ENCODE measurements around the gene CCDC110. TPM values are rescaled to one million over a fixed set of nuclear protein-coding genes. Genes with fewer than 3 reads are reported as not detected.

Gene CCDC110
- total RNA-seq, 1 experiment from 2014 or later: not detected

DNA sequence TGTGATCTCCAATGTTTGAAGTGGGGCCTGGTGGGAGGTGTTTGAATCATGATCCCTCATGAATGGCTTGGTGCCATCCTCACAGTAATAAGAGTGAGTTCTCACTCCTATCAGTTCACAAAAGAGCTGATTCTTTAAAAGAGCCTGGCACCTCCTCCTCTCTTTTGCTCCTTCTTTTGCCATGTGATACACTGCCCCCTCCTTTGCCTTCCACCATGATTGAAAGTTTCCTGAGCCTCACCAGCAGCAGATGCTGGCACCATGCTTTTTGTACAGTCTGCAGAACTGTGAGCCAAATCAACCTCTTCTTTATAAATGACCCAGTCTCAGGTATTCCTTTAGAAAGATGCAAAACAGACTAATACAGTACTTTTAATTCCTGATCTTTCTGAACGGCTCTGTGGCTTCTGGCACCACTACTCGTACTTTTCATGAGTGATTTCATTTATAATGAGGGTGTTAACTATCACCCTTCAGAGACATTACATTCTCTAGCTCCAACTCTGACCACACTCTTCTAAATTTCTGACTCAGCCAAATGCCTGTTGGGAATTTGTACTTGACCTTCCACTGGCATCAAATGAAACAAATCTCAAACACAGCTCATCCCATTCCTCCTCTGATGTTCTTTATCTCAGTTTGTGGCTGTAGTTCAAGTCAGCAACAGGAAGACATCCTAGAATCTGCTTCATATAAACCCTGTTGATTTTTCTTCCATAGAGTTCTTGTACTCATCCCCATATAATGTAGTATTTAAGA, 50.0 kb downstream of the CCDC110 start:
- no peak overlapping the region for H3K27ac Mint-ChIP-seq (ENCODE audit: unreplicated experiment)
- BruUV-seq (replicated peaks): no TSS peak
- intact Hi-C loops (cut with micrococcal nuclease; ENCODE audit: unreplicated experiment): no loop called here

DNA sequence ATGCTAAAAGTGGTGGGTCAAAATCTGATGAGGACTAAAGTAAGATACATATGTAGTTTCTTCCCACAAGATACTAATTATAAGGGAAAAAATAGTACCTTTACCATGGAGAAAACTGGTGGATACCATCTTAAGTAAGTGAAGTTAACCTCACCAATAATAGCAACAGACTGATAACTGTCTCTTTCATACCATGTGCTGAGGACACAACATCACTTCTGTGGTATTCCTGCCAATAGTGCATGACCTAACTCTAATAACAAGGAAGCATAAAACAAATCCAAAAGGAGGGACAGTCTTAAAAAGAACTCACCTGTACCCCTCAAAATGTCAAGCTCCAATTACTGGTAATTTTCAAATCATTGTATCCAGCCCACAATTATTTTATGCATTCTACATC, 54.6 kb downstream of the CCDC110 start:
- no peaks in the 10 kb centered on the region for H3K4me1 Mint-ChIP-seq (ENCODE audit: low read depth, unreplicated experiment)
- peaks cover 5% of the 10 kb centered on the region for H3K36me3 Mint-ChIP-seq (ENCODE audit: insufficient read depth, unreplicated experiment)
- H3K27me3 Mint-ChIP-seq (ENCODE audit: unreplicated experiment): no peaks in the 10 kb centered on the region
- no peak for TF ChIP-seq CTCF (IDR thresholded peaks at IDR 0.05; ENCODE audit: unreplicated experiment)
- intact Hi-C loops (cut with micrococcal nuclease; ENCODE audit: unreplicated experiment): no loop called here
- no TSS peak for BruUV-seq (replicated peaks)
- H3K27ac Mint-ChIP-seq (ENCODE audit: unreplicated experiment): no peak overlapping the region
- no peak overlapping the region for H3K4me3 Mint-ChIP-seq (ENCODE audit: low read depth, unreplicated experiment)
- H3K9me3 Mint-ChIP-seq (ENCODE audit: low read depth, unreplicated experiment): no peaks in the 10 kb centered on the region
- CTCF ChIA-PET: no interaction called here
- DNase-seq: no peak

More for the DNA sequence above, 50.0 kb downstream of the CCDC110 start:
- H3K9me3 Mint-ChIP-seq (ENCODE audit: low read depth, unreplicated experiment): no peaks in the 10 kb centered on the region
- DNase-seq: no peak
- H3K4me1 Mint-ChIP-seq (ENCODE audit: low read depth, unreplicated experiment): peaks cover 8% of the 10 kb centered on the region
- no peaks in the 10 kb centered on the region for H3K27me3 Mint-ChIP-seq (ENCODE audit: unreplicated experiment)
- TF ChIP-seq CTCF (IDR thresholded peaks at IDR 0.05; ENCODE audit: unreplicated experiment): no peak
- CTCF ChIA-PET: no interaction called here
- no peak overlapping the region for H3K4me3 Mint-ChIP-seq (ENCODE audit: low read depth, unreplicated experiment)
- H3K36me3 Mint-ChIP-seq (ENCODE audit: insufficient read depth, unreplicated experiment): peaks cover 24% of the 10 kb centered on the region

DNA sequence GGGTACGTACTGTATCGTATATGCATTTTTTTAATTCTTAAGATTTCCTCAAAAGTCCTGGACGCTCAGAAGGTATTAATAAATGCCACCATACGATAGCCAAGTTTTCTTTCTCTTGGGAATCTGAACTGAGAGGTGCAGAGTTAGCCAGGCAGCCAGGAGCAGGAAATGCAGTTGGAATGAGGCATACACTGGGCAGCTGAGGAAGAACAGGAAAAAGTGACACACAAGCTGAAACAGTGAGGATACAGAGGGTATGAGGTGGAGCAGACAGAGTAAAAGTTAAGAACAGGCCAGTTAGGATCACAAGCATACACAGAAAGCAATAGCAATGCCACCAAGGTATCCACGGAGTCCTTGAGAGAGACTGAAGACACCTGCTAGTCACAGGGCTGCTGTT, 59.1 kb downstream of the CCDC110 start:
- CTCF ChIA-PET: no interaction called here
- no peak for TF ChIP-seq CTCF (IDR thresholded peaks at IDR 0.05; ENCODE audit: unreplicated experiment)
- Mint-ChIP-seq H3K4me3 (ENCODE audit: low read depth, unreplicated experiment) (no peak overlapping the region), H3K4me1 (ENCODE audit: low read depth, unreplicated experiment) (no peaks in the 10 kb centered on the region), H3K27ac (ENCODE audit: unreplicated experiment) (no peak overlapping the region), H3K27me3 (ENCODE audit: unreplicated experiment) (no peaks in the 10 kb centered on the region), H3K36me3 (ENCODE audit: insufficient read depth, unreplicated experiment) (peaks cover 8% of the 10 kb centered on the region), H3K9me3 (ENCODE audit: low read depth, unreplicated experiment) (peaks cover 3% of the 10 kb centered on the region)
- intact Hi-C loops (cut with micrococcal nuclease; ENCODE audit: unreplicated experiment): no loop called here
- DNase-seq: no peak
- BruUV-seq (replicated peaks): no TSS peak

GRCh38 chr4:185411849-185412248, 59.7 kb downstream of the CCDC110 start:
- H3K27ac Mint-ChIP-seq (ENCODE audit: unreplicated experiment): no peak overlapping the region

More at GRCh38 chr4:185411849-185412248, 59.7 kb downstream of the CCDC110 start:
- no peak for TF ChIP-seq CTCF (IDR thresholded peaks at IDR 0.05; ENCODE audit: unreplicated experiment)
- no peak overlapping the region for H3K4me3 Mint-ChIP-seq (ENCODE audit: low read depth, unreplicated experiment)
- CTCF ChIA-PET: no interaction called here
- intact Hi-C loops (cut with micrococcal nuclease; ENCODE audit: unreplicated experiment): no loop called here
- H3K9me3 Mint-ChIP-seq (ENCODE audit: low read depth, unreplicated experiment): peaks cover 3% of the 10 kb centered on the region
- no peak for DNase-seq
- H3K27me3 Mint-ChIP-seq (ENCODE audit: unreplicated experiment): no peaks in the 10 kb centered on the region
- H3K36me3 Mint-ChIP-seq (ENCODE audit: insufficient read depth, unreplicated experiment): peaks cover 5% of the 10 kb centered on the region
- BruUV-seq (replicated peaks): no TSS peak
- no peaks in the 10 kb centered on the region for H3K4me1 Mint-ChIP-seq (ENCODE audit: low read depth, unreplicated experiment)

All from Calu3 (cell line).